Lower leg skin (tissue), 3 donors: ENCODE results near the gene SPOCK1.

Source experiments
- CTCF ChIP-seq, 3 donors: fragments of 450-650 bp; IDR thresholded peaks; one replicate each; pipeline ENCODE4 v1.5.1; 2016; ENCODE audit warnings: antibody characterized with exemption in 3 of 3, mild to moderate bottlenecking in 3 of 3, moderate library complexity in 2 of 3
- POLR2A ChIP-seq, 2 donors: fragments of 450-650 bp; IDR thresholded peaks; one replicate each; pipeline ENCODE4 v1.6.1; 2016 to 2017; ENCODE audit warnings: antibody characterized with exemption in 2 of 2, mild to moderate bottlenecking in 1 of 2, moderate library complexity in 1 of 2

- TF ChIP-seq CTCF (IDR thresholded peaks at IDR 0.05) (no peak), POLR2A (IDR thresholded peaks at IDR 0.05) (no peak)
Observed at GRCh38 chr5:137164536-137164935, 334.6 kb downstream of the SPOCK1 start.
